H7 (cell line): Measurements from ENCODE around the gene LRCH4. TPM values are rescaled to one million over a fixed set of nuclear protein-coding genes. Genes with fewer than 3 reads are reported as not detected.

ENCODE experiments used
- DNase-seq: peaks from one replicate; pipeline ENCODE4 v3.0.0; 2012
- H3K27me3 ChIP-seq: 2 replicates; pipeline ENCODE4 v1.6.0; 2011; ENCODE audit warnings: mild to moderate bottlenecking, low read length; ENCODE audit not compliant: control insufficient read depth, insufficient read depth
- H3K36me3 ChIP-seq: replicated peaks from 2 replicates; pipeline ENCODE4 v1.5.1; 2011; ENCODE audit warnings: low read length; ENCODE audit not compliant: control insufficient read depth, insufficient read depth
- H3K4me3 ChIP-seq: 2 replicates; pipeline ENCODE4 v1.5.1; 2011; ENCODE audit warnings: low read depth, mild to moderate bottlenecking, control low read depth, low read length, moderate library complexity; ENCODE audit not compliant: insufficient read depth
- total RNA-seq: library from RNA; depleted of rRNA; stranded (reverse); fragments of >200 nt; shearing (Covaris generic); gene quantifications from 2 replicates; pipeline ENCODE4 v1.2.3, GENCODE V29; 2014

The LRCH4 gene
- total RNA-seq, 1 experiment from 2014 or later, result 25.1 TPM

GRCh38 chr7:100580466-100581283 lies 5.3 kb downstream of the LRCH4 start:
- Histone ChIP-seq H3K27me3 (no peaks in the 10 kb centered on the region), H3K36me3 (peaks cover 25% of the 10 kb centered on the region), H3K4me3 (no peak overlapping the region)
- DNase-seq, result no peak

- Histone ChIP-seq H3K4me3 (no peak overlapping the region), H3K36me3 (peaks cover 26% of the 10 kb centered on the region), H3K27me3 (no peaks in the 10 kb centered on the region)
- DNase-seq, result peak; percentile 26
Measured at GRCh38 chr7:100578246-100579183, 7.4 kb downstream of the LRCH4 start.

GRCh38 chr7:100577507-100577906 lies 8.4 kb downstream of the LRCH4 start:
- Histone ChIP-seq H3K4me3 (no peak overlapping the region), H3K36me3 (peaks cover 25% of the 10 kb centered on the region), H3K27me3 (no peaks in the 10 kb centered on the region)
- DNase-seq, result peak; percentile 29

GRCh38 chr7:100577103-100577502 lies 8.8 kb downstream of the LRCH4 start:
- H3K36me3 ChIP-seq, result peaks cover 24% of the 10 kb centered on the region
- no peaks in the 10 kb centered on the region for H3K27me3 ChIP-seq
- no peak overlapping the region for H3K4me3 ChIP-seq
- DNase-seq, result no peak

- H3K27me3 ChIP-seq, result no peaks in the 10 kb centered on the region
- peaks cover 20% of the 10 kb centered on the region for H3K36me3 ChIP-seq
- DNase-seq, result no peak
- H3K4me3 ChIP-seq, result no peak overlapping the region
Measured at GRCh38 chr7:100576384-100576993, 9.4 kb downstream of the LRCH4 start.

- peak; percentile 27 for DNase-seq
- H3K27me3 ChIP-seq, result no peaks in the 10 kb centered on the region; the same call in 1 of the 2 replicates
- H3K36me3 ChIP-seq, result peaks cover 15% of the 10 kb centered on the region
- no peak overlapping the region for H3K4me3 ChIP-seq
Measured at GRCh38 chr7:100575746-100576383, 10.1 kb downstream of the LRCH4 start.

- peak; percentile 40 for DNase-seq
- no peak overlapping the region for H3K4me3 ChIP-seq
- H3K36me3 ChIP-seq, result peaks cover 11% of the 10 kb centered on the region
- H3K27me3 ChIP-seq, result peaks cover under 1% of the 10 kb centered on the region; the same call in 1 of the 2 replicates
Measured at GRCh38 chr7:100575206-100575631, 10.7 kb downstream of the LRCH4 start.

GRCh38 chr7:100574362-100575205 lies 11.3 kb downstream of the LRCH4 start:
- H3K36me3 ChIP-seq, result peaks cover 7% of the 10 kb centered on the region
- H3K27me3 ChIP-seq, result peaks cover 3% of the 10 kb centered on the region; the same call in 1 of the 2 replicates
- H3K4me3 ChIP-seq, result no peak overlapping the region
- DNase-seq, result peak; percentile 35

- DNase-seq, result peak; percentile 92
- H3K4me3 ChIP-seq, result no peak within 1 kb of the TSS
- peaks cover 5% of the 10 kb centered on the region for H3K36me3 ChIP-seq
- peaks cover 5% of the 10 kb centered on the region for H3K27me3 ChIP-seq
Measured at GRCh38 chr7:100573691-100574361, 12.1 kb downstream of the LRCH4 start, which contains the start of gene SAP25. Gene SAP25 (minus strand): TSS chr7:100573900. CDS start chr7:100573742, 158 bp downstream.

GRCh38 chr7:100572949-100573675 lies 12.8 kb downstream of the LRCH4 start:
- Histone ChIP-seq H3K36me3 (peaks cover 5% of the 10 kb centered on the region), H3K4me3 (no peak overlapping the region), H3K27me3 (peaks cover 5% of the 10 kb centered on the region)
- no peak for DNase-seq

- Histone ChIP-seq H3K4me3 (no peak overlapping the region), H3K36me3 (peaks cover 5% of the 10 kb centered on the region; the same call in 1 of the 2 replicates), H3K27me3 (peaks cover 5% of the 10 kb centered on the region)
- DNase-seq, result peak; percentile 59
Measured at GRCh38 chr7:100572281-100572948, 13.5 kb downstream of the LRCH4 start.

- peaks cover 5% of the 10 kb centered on the region for H3K27me3 ChIP-seq
- H3K4me3 ChIP-seq, result no peak overlapping the region
- H3K36me3 ChIP-seq, result peaks cover 5% of the 10 kb centered on the region; the same call in 1 of the 2 replicates
- DNase-seq, result peak; percentile 50
Measured at GRCh38 chr7:100571829-100572116, 14.2 kb downstream of the LRCH4 start.
